Panc1 (cell line): ENCODE results near the gene PTPRZ1.

Experiments used
- CTCF ChIP-seq: fragments of 450-650 bp; IDR thresholded peaks from 2 replicates; pipeline ENCODE4 v1.5.1; 2017; ENCODE audit warnings: mild to moderate bottlenecking
- TCF7L2 ChIP-seq: IDR thresholded peaks from 2 replicates; pipeline ENCODE4 v1.6.1; 2011; ENCODE audit warnings: mild to moderate bottlenecking, low read depth, low read length, inconsistent platforms

- no peak for TF ChIP-seq TCF7L2
- TF ChIP-seq CTCF: no peak
Measured at GRCh38 chr7:122027058-122027457, 154.1 kb downstream of the PTPRZ1 start.
